HCT116 (cell line): Measurements from ENCODE around the gene LCN2. TPM values are rescaled to one million over a fixed set of nuclear protein-coding genes. Genes with fewer than 3 reads are reported as not detected.

Experiments
- ATAC-seq: fragments of 200-7000 bp; cut with Tn5 transposase; 2 replicates; pipeline ENCODE4 v1.9.1; 2020; ENCODE audit warnings: mild to moderate bottlenecking, moderate library complexity
- BruUV-seq: library from RNA; stranded (reverse); fragments of 400-500 nt; replicated peaks from 2 replicates; lab custom pipeline; 2021; lab: Mats Ljungman, UMichigan
- CTCF ChIA-PET: fragments of 300-600 bp; sonication (Branson Sonifier 250); formaldehyde crosslinking; loops from one replicate; lab custom pipeline; 2021; ENCODE audit warnings: antibody characterized with exemption; lab: Charles Lee
- POLR2A ChIA-PET: fragments of 300-600, 350-600 bp; sonication (Branson Sonifier 250); formaldehyde crosslinking; loops from one replicate; lab custom pipeline; 2021; ENCODE audit warnings: antibody characterized with exemption; lab: Charles Lee
- RAD21 ChIA-PET, 2 experiments: fragments of 300-600 bp; sonication (Branson Sonifier 250); formaldehyde crosslinking; loops; one replicate each; lab custom pipeline; 2023; ENCODE audit warnings: low total read pairs in 2 of 2; ENCODE audit not compliant: uncharacterized antibody in 2 of 2, unreplicated experiment in 2 of 2, low non-redundant PET in 1 of 2; lab: Charles Lee
- DNase-seq: peaks from one replicate; pipeline ENCODE4 v3.0.0-alpha.2; 2010; ENCODE audit warnings: low read depth, low spot score
- H2AFZ ChIP-seq: fragments of 200-600 bp; shearing (Covaris generic), sonication (generic); 2 replicates; pipeline ENCODE4 v1.6.1; 2017; ENCODE audit warnings: low read depth, mixed run types, mixed read lengths, antibody characterized with exemption, low read length; ENCODE audit not compliant: poor library complexity, severe bottlenecking
- H3K27ac ChIP-seq: 2 replicates; pipeline ENCODE4 v1.5.1; 2012; ENCODE audit warnings: low read depth, low read length
- H3K27me3 ChIP-seq: fragments of 200-600 bp; sonication (generic); 2 replicates; pipeline ENCODE4 v1.6.1; 2016; ENCODE audit warnings: mixed run types, low read length, mixed read lengths; ENCODE audit not compliant: insufficient read depth
- H3K36me3 ChIP-seq, 2 experiments: fragments of 200-500 bp in 1 of 2; fragments of 200-600 bp in 1 of 2; sonication (Bioruptor generic) in 1 of 2; sonication (generic) in 1 of 2; 2 replicates each; pipeline versions ENCODE4 v1.5.1 to v1.6.1; 2014 to 2016; ENCODE audit warnings: low read length in 2 of 2, inconsistent platforms in 1 of 2, mixed read lengths in 1 of 2, mixed run types in 1 of 2; ENCODE audit not compliant: insufficient read depth in 2 of 2, control insufficient read depth in 1 of 2
- H3K4me1 ChIP-seq, 2 experiments: fragments of 200-600 bp in 1 of 2; sonication (generic) in 1 of 2; 2 replicates each; pipeline versions ENCODE4 v1.5.1 to v1.6.1; 2012 to 2017; ENCODE audit warnings: low read length in 2 of 2, inconsistent platforms in 1 of 2, mild to moderate bottlenecking in 1 of 2, mixed read lengths in 1 of 2, mixed run types in 1 of 2, moderate library complexity in 1 of 2; ENCODE audit not compliant: insufficient read depth in 2 of 2, control insufficient read depth in 1 of 2
- H3K4me2 ChIP-seq: fragments of 200-600 bp; sonication (generic); 2 replicates; pipeline ENCODE4 v1.6.1; 2017; ENCODE audit warnings: mixed run types, low read length, mixed read lengths
- H3K4me3 ChIP-seq, 2 experiments: fragments of 200-600 bp in 1 of 2; sonication (generic) in 1 of 2; replicated peaks in 1 of 2; 2 replicates each; pipeline ENCODE4 v1.5.1; 2011 to 2016; ENCODE audit warnings: low read length in 2 of 2, control low read depth in 1 of 2, low read depth in 1 of 2, mild to moderate bottlenecking in 1 of 2, mixed read lengths in 1 of 2, mixed run types in 1 of 2
- H3K79me2 ChIP-seq: fragments of 200-600 bp; sonication (generic); 2 replicates; pipeline ENCODE4 v1.6.1; 2017; ENCODE audit warnings: mild to moderate bottlenecking, mixed run types, low read length, moderate library complexity, mixed read lengths; ENCODE audit not compliant: insufficient read depth
- H3K9ac ChIP-seq: fragments of 200-600 bp; sonication (generic); 2 replicates; pipeline ENCODE4 v1.6.1; 2016; ENCODE audit warnings: low read length, mixed read lengths
- H3K9me2 ChIP-seq: fragments of 200-600 bp; sonication (generic), shearing (Covaris generic); 2 replicates; pipeline ENCODE4 v1.6.1; 2017; ENCODE audit warnings: mixed run types, mild to moderate bottlenecking, moderate library complexity; ENCODE audit not compliant: insufficient read depth
- H3K9me3 ChIP-seq, 2 experiments: fragments of 200-500 bp in 1 of 2; fragments of 200-600 bp in 1 of 2; sonication (Bioruptor generic) in 1 of 2; sonication (generic) in 1 of 2; 2 replicates each; pipeline ENCODE4 v1.6.1; 2014 to 2017; ENCODE audit warnings: low read length in 2 of 2, mixed read lengths in 2 of 2, inconsistent platforms in 1 of 2, low read depth in 1 of 2, mild to moderate bottlenecking in 1 of 2, mixed run types in 1 of 2, moderate library complexity in 1 of 2; ENCODE audit not compliant: control insufficient read depth in 1 of 2, insufficient read depth in 1 of 2
- H4K20me1 ChIP-seq: fragments of 200-600 bp; sonication (generic), shearing (Covaris generic); 2 replicates; pipeline ENCODE4 v1.6.1; 2017; ENCODE audit warnings: mixed run types, mild to moderate bottlenecking, moderate library complexity; ENCODE audit not compliant: insufficient read depth
- EGR1 ChIP-seq: IDR thresholded peaks from 2 replicates; pipeline ENCODE4 v1.6.1; 2012; ENCODE audit warnings: low read depth
- EZH2 ChIP-seq: fragments of 200-600 bp; sonication (generic); IDR thresholded peaks from 2 replicates; pipeline ENCODE4 v1.6.1; 2017; ENCODE audit warnings: antibody characterized with exemption, mixed run types
- EZH2phosphoT487 ChIP-seq: fragments of 200-600 bp; IDR thresholded peaks from 2 replicates; pipeline ENCODE4 v1.6.1; 2018; ENCODE audit warnings: antibody characterized with exemption, borderline replicate concordance
- FOSL1 ChIP-seq: IDR thresholded peaks from 2 replicates; pipeline ENCODE4 v1.6.1; 2012; ENCODE audit warnings: low read depth
- POLR2AphosphoS5 ChIP-seq: IDR thresholded peaks from 2 replicates; pipeline ENCODE4 v1.6.1; 2011; ENCODE audit warnings: mild to moderate bottlenecking, low read depth, low read length, moderate library complexity
- RAD21 ChIP-seq: IDR thresholded peaks from 2 replicates; pipeline ENCODE4 v1.6.1; 2012; ENCODE audit warnings: low read depth, mild to moderate bottlenecking
- SIN3A ChIP-seq: IDR thresholded peaks from 2 replicates; pipeline ENCODE4 v1.6.1; 2012; ENCODE audit warnings: low read depth
- SRF ChIP-seq: IDR thresholded peaks from 2 replicates; pipeline ENCODE4 v1.6.1; 2012; ENCODE audit warnings: low read depth
- ZBTB33 ChIP-seq: IDR thresholded peaks from 2 replicates; pipeline ENCODE4 v1.6.1; 2011; ENCODE audit warnings: mild to moderate bottlenecking, low read length, moderate library complexity; ENCODE audit not compliant: insufficient replicate concordance; ENCODE audit errors: extremely low read depth
- ZNF274 ChIP-seq: fragments of 200-500 bp; sonication (Bioruptor generic); IDR thresholded peaks from 2 replicates; pipeline ENCODE4 v1.6.1; 2014; ENCODE audit warnings: mild to moderate bottlenecking, low read depth, low read length, inconsistent platforms
- intact Hi-C: fragments of 100-400 bp; cut with micrococcal nuclease; formaldehyde crosslinking; loops from 2 replicates; pipeline ENCODE4 v1.10.0; 2022
- total RNA-seq: library from RNA; stranded (reverse); gene quantifications from one replicate; pipeline ENCODE4 v1.2.1, GENCODE V29; 2021; ENCODE audit not compliant: unreplicated experiment
- TF ChIP-seq, protein P1 (sequence below): IDR thresholded peaks from 2 replicates; pipeline ENCODE4 v1.6.1; 2012
- TF ChIP-seq, protein P2 (sequence below): IDR thresholded peaks from 2 replicates; pipeline ENCODE4 v1.6.1; 2012

LCN2 gene
- total RNA-seq, 1 experiment from 2014 or later: 9.2 TPM

DNA sequence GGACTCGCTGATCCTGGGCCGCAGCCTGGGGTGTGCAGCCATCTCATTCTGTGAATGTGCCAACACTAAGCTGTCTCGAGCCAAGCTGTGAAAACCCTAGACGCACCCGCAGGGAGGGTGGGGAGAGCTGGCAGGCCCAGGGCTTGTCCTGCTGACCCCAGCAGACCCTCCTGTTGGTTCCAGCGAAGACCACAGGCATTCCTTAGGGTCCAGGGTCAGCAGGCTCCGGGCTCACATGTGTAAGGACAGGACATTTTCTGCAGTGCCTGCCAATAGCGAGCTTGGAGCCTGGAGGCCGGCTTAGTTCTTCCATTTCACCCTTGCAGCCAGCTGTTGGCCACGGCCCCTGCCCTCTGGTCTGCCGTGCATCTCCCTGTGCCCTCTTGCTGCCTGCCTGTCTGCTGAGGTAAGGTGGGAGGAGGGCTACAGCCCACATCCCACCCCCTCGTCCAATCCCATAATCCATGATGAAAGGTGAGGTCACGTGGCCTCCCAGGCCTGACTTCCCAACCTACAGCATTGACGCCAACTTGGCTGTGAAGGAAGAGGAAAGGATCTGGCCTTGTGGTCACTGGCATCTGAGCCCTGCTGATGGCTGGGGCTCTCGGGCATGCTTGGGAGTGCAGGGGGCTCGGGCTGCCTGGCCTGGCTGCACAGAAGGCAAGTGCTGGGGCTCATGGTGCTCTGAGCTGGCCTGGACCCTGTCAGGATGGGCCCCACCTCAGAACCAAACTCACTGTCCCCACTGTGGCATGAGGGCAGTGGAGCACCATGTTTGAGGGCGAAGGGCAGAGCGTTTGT lies 41.6 kb upstream of the LCN2 start:
- ATAC-seq: no peak
- ChIA-PET CTCF (interaction anchor here (1.8 kb wide), 1 partner anchor 10 kb away, joined by 7 read pairs; no protein-coding TSS in a partner anchor), POLR2A (interaction anchor here (1.3 kb wide), 1 partner anchor 9 kb away, joined by 3 read pairs; no protein-coding TSS in a partner anchor)

DNA sequence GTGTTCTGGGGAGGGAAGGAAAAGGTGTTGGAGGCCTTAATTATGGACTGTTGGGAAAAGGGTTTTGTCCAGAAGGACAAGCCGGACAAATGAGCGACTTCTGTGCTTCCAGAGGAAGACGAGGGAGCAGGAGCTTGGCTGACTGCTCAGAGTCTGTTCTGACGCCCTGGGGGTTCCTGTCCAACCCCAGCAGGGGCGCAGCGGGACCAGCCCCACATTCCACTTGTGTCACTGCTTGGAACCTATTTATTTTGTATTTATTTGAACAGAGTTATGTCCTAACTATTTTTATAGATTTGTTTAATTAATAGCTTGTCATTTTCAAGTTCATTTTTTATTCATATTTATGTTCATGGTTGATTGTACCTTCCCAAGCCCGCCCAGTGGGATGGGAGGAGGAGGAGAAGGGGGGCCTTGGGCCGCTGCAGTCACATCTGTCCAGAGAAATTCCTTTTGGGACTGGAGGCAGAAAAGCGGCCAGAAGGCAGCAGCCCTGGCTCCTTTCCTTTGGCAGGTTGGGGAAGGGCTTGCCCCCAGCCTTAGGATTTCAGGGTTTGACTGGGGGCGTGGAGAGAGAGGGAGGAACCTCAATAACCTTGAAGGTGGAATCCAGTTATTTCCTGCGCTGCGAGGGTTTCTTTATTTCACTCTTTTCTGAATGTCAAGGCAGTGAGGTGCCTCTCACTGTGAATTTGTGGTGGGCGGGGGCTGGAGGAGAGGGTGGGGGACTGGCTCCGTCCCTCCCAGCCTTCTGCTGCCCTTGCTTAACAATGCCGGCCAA lies 40.8 kb upstream of the LCN2 start:
- ChIA-PET CTCF (interaction anchor here (1.1 to 1.8 kb wide), 1 partner anchor 9 kb away, joined by 4 to 7 read pairs; no protein-coding TSS in a partner anchor), RAD21 (no interaction called here), POLR2A (interaction anchor here (1.3 kb wide), 1 partner anchor 10 kb away, joined by 3 read pairs; no protein-coding TSS in a partner anchor)
- no peaks in the 10 kb centered on the region for H3K27me3 ChIP-seq
- no peaks in the 10 kb centered on the region for H3K9me2 ChIP-seq
- DNase-seq (no peak), ATAC-seq (no peak)
- H3K27ac ChIP-seq: no peak overlapping the region
- no peaks in the 10 kb centered on the region for H3K9me3 ChIP-seq
- no peak overlapping the region for H2AFZ ChIP-seq
- H4K20me1 ChIP-seq: no peaks in the 10 kb centered on the region
- intact Hi-C loops: no loop called here
- peaks cover under 1% of the 10 kb centered on the region; the same call in 1 of the 2 replicates for H3K79me2 ChIP-seq
- no peaks in the 10 kb centered on the region for H3K4me1 ChIP-seq
- no peak for TF ChIP-seq ZNF274
- TF ChIP-seq, protein P1, sequence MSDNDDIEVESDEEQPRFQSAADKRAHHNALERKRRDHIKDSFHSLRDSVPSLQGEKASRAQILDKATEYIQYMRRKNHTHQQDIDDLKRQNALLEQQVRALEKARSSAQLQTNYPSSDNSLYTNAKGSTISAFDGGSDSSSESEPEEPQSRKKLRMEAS: no peak
- no peak for TF ChIP-seq EGR1
- TF ChIP-seq, protein P2, sequence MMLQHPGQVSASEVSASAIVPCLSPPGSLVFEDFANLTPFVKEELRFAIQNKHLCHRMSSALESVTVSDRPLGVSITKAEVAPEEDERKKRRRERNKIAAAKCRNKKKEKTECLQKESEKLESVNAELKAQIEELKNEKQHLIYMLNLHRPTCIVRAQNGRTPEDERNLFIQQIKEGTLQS: no peak
- TF ChIP-seq RAD21: no peak
- TF ChIP-seq SIN3A: no peak
- TF ChIP-seq ZBTB33: no peak
- TF ChIP-seq FOSL1: no peak
- no peak for TF ChIP-seq SRF
- no peak for TF ChIP-seq EZH2
- no peak for TF ChIP-seq EZH2phosphoT487
- H3K9ac ChIP-seq: no peak overlapping the region
- H3K4me2 ChIP-seq: no peak overlapping the region
- no TSS peak for BruUV-seq
- peaks cover 7 to 34% of the 10 kb centered on the region in 2 experiments for H3K36me3 ChIP-seq
- H3K4me3 ChIP-seq: no peak overlapping the region

More for the DNA sequence above, 41.6 kb upstream of the LCN2 start:
- H4K20me1 ChIP-seq: no peaks in the 10 kb centered on the region
- no peak overlapping the region for H2AFZ ChIP-seq
- no peak overlapping the region for H3K27ac ChIP-seq
- RAD21 ChIA-PET: no interaction called here
- intact Hi-C loops: no loop called here
- H3K4me1 ChIP-seq: no peaks in the 10 kb centered on the region
- no peak for DNase-seq
- H3K27me3 ChIP-seq: no peaks in the 10 kb centered on the region
- H3K79me2 ChIP-seq: peaks cover 3% of the 10 kb centered on the region; the same call in 1 of the 2 replicates
- no peaks in the 10 kb centered on the region for H3K9me2 ChIP-seq
- H3K9ac ChIP-seq: no peak overlapping the region
- no TSS peak for BruUV-seq
- peaks cover 7 to 34% of the 10 kb centered on the region in 2 experiments for H3K36me3 ChIP-seq
- H3K4me2 ChIP-seq: no peak overlapping the region
- no peak overlapping the region for H3K4me3 ChIP-seq
- no peaks in the 10 kb centered on the region for H3K9me3 ChIP-seq
- TF ChIP-seq EZH2phosphoT487 (no peak), POLR2AphosphoS5 (no peak; the same call in 1 of the 2 replicates)
